Tibial nerve (tissue), 4 donors: ENCODE results near the gene SH3RF3. TPM values are rescaled to one million over a fixed set of nuclear protein-coding genes. Genes with fewer than 3 reads are reported as not detected.

Experiments
- DNase-seq, 2 donors: peaks; one replicate each; pipeline ENCODE4 v3.0.0-alpha.2; 2019; ENCODE audit warnings: low spot score in 2 of 2
- H3K27ac ChIP-seq, 4 donors: fragments of 200-600 bp; sonication (generic) in 3 of 4; one replicate each; pipeline ENCODE4 v1.5.1; 2017 to 2019; ENCODE audit warnings: mild to moderate bottlenecking in 1 of 4
- H3K27me3 ChIP-seq, 2 donors: fragments of 200-600 bp; sonication (generic) in 1 of 2; one replicate each; pipeline versions ENCODE4 v1.5.1 to v1.6.0; 2017 to 2019
- H3K36me3 ChIP-seq, 3 donors: fragments of 200-600 bp; sonication (generic); one replicate each; pipeline ENCODE4 v1.5.1; 2018 to 2019
- H3K4me1 ChIP-seq, 4 donors: fragments of 200-600 bp; sonication (generic) in 3 of 4; one replicate each; pipeline ENCODE4 v1.5.1; 2017 to 2019
- H3K4me3 ChIP-seq, 4 donors: fragments of 200-600 bp; sonication (generic) in 3 of 4; one replicate each; pipeline ENCODE4 v1.5.1; 2017 to 2019; ENCODE audit warnings: mild to moderate bottlenecking in 1 of 4, moderate library complexity in 1 of 4
- H3K9me3 ChIP-seq, 4 donors: fragments of 200-600 bp; sonication (generic) in 3 of 4; one replicate each; pipeline ENCODE4 v1.5.1; 2017 to 2019
- EP300 ChIP-seq, 2 donors: sonication (generic); formaldehyde crosslinking; IDR thresholded peaks; one replicate each; pipeline ENCODE4 v1.6.1; 2017; ENCODE audit warnings: antibody characterized with exemption in 2 of 2, mild to moderate bottlenecking in 1 of 2
- POLR2A ChIP-seq, 2 donors: fragments of 450-650 bp; IDR thresholded peaks; one replicate each; pipeline ENCODE4 v1.6.1; 2017; ENCODE audit warnings: antibody characterized with exemption in 2 of 2, mild to moderate bottlenecking in 2 of 2, moderate library complexity in 2 of 2
- WGBS, 2 donors: methylation state at CpG; one replicate each; pipeline ENCODE4 v1.1.5; 2018; 5-methylcytosine and 5-hydroxymethylcytosine counted together
- total RNA-seq, 4 donors: library from RNA; depleted of rRNA; stranded (reverse); fragments of >200 nt; gene quantifications; one replicate each; pipeline ENCODE4 v1.1.0, GENCODE V29; 2016
- TF ChIP-seq, protein P1 (sequence below), 5 experiments: fragments of 200-600 bp in 3 of 5; fragments of 450-650 bp in 2 of 5; sonication (generic) in 3 of 5; IDR thresholded peaks; one replicate each; pipeline ENCODE4 v1.5.1; 2016 to 2019; ENCODE audit warnings: antibody characterized with exemption in 5 of 5, mild to moderate bottlenecking in 3 of 5, moderate library complexity in 2 of 5

The SH3RF3 gene
- total RNA-seq = 10 to 100 TPM in 2 of 4 donors, 1 to 10 TPM in 2; 6.9 to 18.0 (median 11.4) TPM

DNA sequence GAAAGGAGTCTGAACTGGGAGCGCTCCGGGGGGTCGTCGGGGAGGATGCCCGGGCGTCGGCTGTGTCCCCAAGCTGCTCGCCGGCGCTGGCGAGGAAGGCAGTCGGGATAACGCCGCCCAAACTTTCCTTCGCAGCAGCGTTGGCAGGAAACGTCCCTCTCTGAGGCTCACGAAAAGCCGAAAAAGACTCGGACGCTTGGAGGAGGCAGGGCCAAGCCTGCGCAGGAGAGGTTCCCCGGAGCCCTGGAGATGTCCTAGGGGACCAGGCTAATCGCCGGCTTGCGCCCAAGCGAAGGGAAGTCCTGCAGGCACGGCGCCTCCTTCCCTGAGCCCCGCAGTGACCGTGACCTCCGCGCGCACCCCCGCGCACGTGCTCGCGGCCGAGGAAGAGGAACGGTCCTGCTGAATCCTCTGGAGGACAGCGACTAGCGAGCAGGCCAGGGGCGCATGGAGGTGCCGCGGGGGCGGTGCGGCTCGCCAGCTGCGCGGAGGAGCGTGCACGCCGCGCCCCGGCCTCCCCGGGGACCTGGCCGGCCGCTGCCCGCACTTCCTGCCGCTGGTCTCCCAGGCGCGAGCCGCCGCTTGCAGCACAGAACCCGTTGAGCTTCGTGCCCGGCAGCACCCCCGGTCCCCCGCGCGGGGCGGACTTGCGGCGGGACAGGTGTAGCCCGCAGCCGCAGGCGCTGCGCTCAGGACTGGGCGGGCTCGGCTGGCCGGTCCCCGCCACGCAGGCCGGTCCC is at the start of gene SH3RF3:
TSS of gene SH3RF3 (plus strand) at position 590 of the 740 bp plus-strand sequence.
- peaks cover 0 to 43% (median 0%) of the 10 kb centered on the region in 4 donors for H3K4me1 ChIP-seq
- H3K9me3 ChIP-seq = no peaks in the 10 kb centered on the region
- peak within 1 kb of the TSS; percentile 44 to 65 (median 56) for H3K4me3 ChIP-seq
- no peak for TF ChIP-seq POLR2A (IDR thresholded peaks at IDR 0.05)
- no peak for TF ChIP-seq EP300 (IDR thresholded peaks at IDR 0.05)
- TF ChIP-seq, protein P1, sequence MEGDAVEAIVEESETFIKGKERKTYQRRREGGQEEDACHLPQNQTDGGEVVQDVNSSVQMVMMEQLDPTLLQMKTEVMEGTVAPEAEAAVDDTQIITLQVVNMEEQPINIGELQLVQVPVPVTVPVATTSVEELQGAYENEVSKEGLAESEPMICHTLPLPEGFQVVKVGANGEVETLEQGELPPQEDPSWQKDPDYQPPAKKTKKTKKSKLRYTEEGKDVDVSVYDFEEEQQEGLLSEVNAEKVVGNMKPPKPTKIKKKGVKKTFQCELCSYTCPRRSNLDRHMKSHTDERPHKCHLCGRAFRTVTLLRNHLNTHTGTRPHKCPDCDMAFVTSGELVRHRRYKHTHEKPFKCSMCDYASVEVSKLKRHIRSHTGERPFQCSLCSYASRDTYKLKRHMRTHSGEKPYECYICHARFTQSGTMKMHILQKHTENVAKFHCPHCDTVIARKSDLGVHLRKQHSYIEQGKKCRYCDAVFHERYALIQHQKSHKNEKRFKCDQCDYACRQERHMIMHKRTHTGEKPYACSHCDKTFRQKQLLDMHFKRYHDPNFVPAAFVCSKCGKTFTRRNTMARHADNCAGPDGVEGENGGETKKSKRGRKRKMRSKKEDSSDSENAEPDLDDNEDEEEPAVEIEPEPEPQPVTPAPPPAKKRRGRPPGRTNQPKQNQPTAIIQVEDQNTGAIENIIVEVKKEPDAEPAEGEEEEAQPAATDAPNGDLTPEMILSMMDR (IDR thresholded peaks at IDR 0.05) = peak in 1 of 5 experiments; percentile 10
- no peaks in the 10 kb centered on the region for H3K36me3 ChIP-seq
- peak within 1 kb of the TSS in 3 of 4 donors; percentile 42 to 73 (median 50) for H3K27ac ChIP-seq
- H3K27me3 ChIP-seq = peaks cover 0 to 7% of the 10 kb centered on the region in 2 donors
- peak in 1 of 2 donors; percentile 19 for DNase-seq
- WGBS, 2 donors = 1% methylated on average over 47 of the region's 85 CpGs; no CpG with 5 or more reads in 1 of the 2 donors

DNA sequence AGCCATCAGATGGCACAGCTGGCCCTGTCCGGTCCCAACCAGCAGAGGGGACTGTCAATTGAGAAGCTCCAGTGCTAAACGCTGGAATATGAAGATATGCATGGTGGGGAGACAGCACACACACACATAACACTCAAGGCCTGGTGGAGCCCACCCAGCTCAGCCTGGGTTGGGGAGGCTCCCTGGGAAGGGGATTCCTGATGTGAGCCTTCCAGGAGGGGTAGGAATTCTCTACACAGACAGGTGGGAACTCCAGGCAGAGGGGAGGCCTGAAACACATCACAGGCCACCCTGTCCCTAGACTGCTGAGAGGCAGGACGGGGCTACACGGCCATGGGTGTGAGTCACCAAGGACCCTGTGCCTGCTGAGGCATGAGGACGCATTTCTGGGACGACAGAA is 49.4 kb upstream of the SH3RF3 start:
- Histone ChIP-seq H3K4me3 (no peak overlapping the region), H3K36me3 (no peaks in the 10 kb centered on the region), H3K27me3 (no peaks in the 10 kb centered on the region), H3K27ac (no peak overlapping the region), H3K9me3 (no peaks in the 10 kb centered on the region), H3K4me1 (no peaks in the 10 kb centered on the region)
- 84% methylated on average over 6 of the region's 6 CpGs for WGBS, 2 donors
- no peak for DNase-seq
- TF ChIP-seq, protein P1 (IDR thresholded peaks at IDR 0.05) = no peak
- no peak for TF ChIP-seq POLR2A (IDR thresholded peaks at IDR 0.05)
- no peak for TF ChIP-seq EP300 (IDR thresholded peaks at IDR 0.05)

DNA sequence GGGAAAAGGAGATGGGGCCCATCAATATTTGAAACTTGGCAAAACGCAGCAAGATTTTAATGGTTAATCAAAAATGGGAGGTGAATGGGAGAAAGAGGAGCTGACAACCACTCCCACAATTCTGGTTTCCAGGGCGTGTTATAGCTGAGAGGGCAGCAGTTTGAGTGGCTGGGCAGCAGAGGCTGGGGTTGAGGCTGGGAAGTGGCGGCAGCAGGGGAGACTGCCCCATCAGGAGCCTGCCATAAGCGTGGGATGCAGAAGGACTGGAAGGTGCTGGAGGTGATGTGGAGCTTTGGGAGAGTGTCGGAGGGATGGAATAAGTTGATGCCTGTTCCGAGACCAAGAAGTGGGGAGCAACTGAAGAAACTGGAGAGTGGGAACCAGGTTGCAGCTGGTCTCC is 48.9 kb upstream of the SH3RF3 start:
- DNase-seq = no peak
- no peak overlapping the region for H3K4me3 ChIP-seq
- no peaks in the 10 kb centered on the region for H3K9me3 ChIP-seq
- TF ChIP-seq POLR2A (IDR thresholded peaks at IDR 0.05) (no peak), EP300 (IDR thresholded peaks at IDR 0.05) (no peak)
- TF ChIP-seq, protein P1 (IDR thresholded peaks at IDR 0.05) = no peak
- H3K4me1 ChIP-seq = no peaks in the 10 kb centered on the region
- H3K36me3 ChIP-seq = no peaks in the 10 kb centered on the region
- 69 to 72% methylated on average over 6 of the region's 6 CpGs for WGBS, 2 donors
- no peak overlapping the region for H3K27ac ChIP-seq
- H3K27me3 ChIP-seq = no peaks in the 10 kb centered on the region

DNA sequence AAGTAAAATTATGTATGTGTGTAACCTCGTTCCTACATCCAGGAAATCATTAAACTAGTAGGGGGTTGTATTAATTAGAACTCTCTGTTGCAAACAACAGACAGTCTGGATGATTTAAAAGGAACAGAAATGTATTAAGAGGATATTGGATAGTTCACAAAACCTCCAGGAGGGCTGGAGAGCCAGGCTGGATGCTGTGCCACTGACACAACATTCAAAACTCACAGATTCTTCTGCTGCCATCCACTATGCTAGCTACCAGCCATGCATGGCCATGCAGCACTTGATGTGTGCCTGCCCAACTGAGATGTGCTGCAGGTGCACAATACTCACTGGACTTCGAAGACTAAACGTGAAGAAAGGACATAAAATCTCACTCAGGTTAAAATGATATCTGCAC is 48.2 kb upstream of the SH3RF3 start:
- no peak overlapping the region for H3K4me3 ChIP-seq
- DNase-seq = no peak
- no peaks in the 10 kb centered on the region for H3K36me3 ChIP-seq
- WGBS, 2 donors = 62 to 64% methylated on average over 3 of the region's 3 CpGs
- H3K27ac ChIP-seq = no peak overlapping the region
- no peaks in the 10 kb centered on the region for H3K27me3 ChIP-seq
- H3K9me3 ChIP-seq = no peaks in the 10 kb centered on the region
- TF ChIP-seq, protein P1 (IDR thresholded peaks at IDR 0.05) = no peak
- TF ChIP-seq POLR2A (IDR thresholded peaks at IDR 0.05) = no peak
- TF ChIP-seq EP300 (IDR thresholded peaks at IDR 0.05) = no peak
- H3K4me1 ChIP-seq = no peaks in the 10 kb centered on the region

DNA sequence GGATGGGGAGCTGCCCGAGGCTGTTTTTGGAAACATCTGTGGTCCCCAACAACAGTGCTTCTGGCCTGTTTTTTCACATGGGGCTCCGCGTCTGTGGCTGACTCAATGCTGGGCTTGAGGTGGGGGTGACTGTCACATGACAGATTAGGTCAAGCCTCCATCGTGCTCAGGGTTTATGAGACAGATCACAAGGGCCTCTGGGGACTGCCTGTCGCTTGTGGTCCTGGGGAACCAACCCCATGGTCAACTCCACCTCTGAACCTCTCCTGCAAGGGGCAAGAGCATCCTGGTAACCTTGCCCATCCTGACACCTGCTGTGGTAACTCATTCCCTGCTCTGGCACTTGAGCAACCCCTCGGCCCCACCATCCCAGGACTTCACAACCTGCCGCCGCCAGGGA is 47.6 kb upstream of the SH3RF3 start:
- no peaks in the 10 kb centered on the region for H3K4me1 ChIP-seq
- TF ChIP-seq, protein P1 (IDR thresholded peaks at IDR 0.05) = no peak
- TF ChIP-seq EP300 (IDR thresholded peaks at IDR 0.05) = no peak
- TF ChIP-seq POLR2A (IDR thresholded peaks at IDR 0.05) = no peak
- 73 to 90% methylated on average over 7 to 8 of the region's 8 CpGs for WGBS, 2 donors
- no peak overlapping the region for H3K27ac ChIP-seq
- H3K27me3 ChIP-seq = no peaks in the 10 kb centered on the region
- no peaks in the 10 kb centered on the region for H3K36me3 ChIP-seq
- H3K4me3 ChIP-seq = no peak overlapping the region
- H3K9me3 ChIP-seq = no peaks in the 10 kb centered on the region
- DNase-seq = no peak
